Endothelial cell of umbilical vein (primary cell): ENCODE measurements around the gene CYLC2. TPM values are rescaled to one million over a fixed set of nuclear protein-coding genes. Genes with fewer than 3 reads are reported as not detected.

Experiments
- BruUV-seq: library from RNA; stranded (reverse); fragments of 400-500 nt; replicated peaks from 2 replicates; lab custom pipeline; 2021; lab: Mats Ljungman, UMichigan
- CTCF ChIA-PET: fragments of 300-600, 350-600 bp; sonication (Branson Sonifier 250); formaldehyde crosslinking; loops from one replicate; lab custom pipeline; 2021; ENCODE audit warnings: antibody characterized with exemption, inconsistent platforms; lab: Charles Lee
- POLR2A ChIA-PET: fragments of 300-600, 350-600 bp; sonication (Branson Sonifier 250); formaldehyde crosslinking; loops from one replicate; lab custom pipeline; 2021; ENCODE audit warnings: antibody characterized with exemption, inconsistent platforms; lab: Charles Lee
- DNase-seq: peaks from one replicate; pipeline ENCODE4 v3.0.0-alpha.2; 2011; ENCODE audit warnings: low read depth, low spot score
- FAIRE-seq: peaks from 2 replicates; lab custom pipeline; 2011; peaks lifted over from hg19 to GRCh38; lab: Jason Lieb, UNC
- H2AFZ ChIP-seq: 2 replicates; pipeline ENCODE4 v1.6.0; 2012; ENCODE audit warnings: low read depth, low read length, control low read depth, inconsistent platforms
- H3K27ac ChIP-seq: 2 replicates; pipeline ENCODE4 v1.5.1; 2011; ENCODE audit warnings: low read depth, mild to moderate bottlenecking, control low read depth, low read length, moderate library complexity; ENCODE audit not compliant: insufficient read depth
- H3K27me3 ChIP-seq, 2 experiments: 2 replicates each; pipeline versions ENCODE4 v1.6.0 to v1.6.1; 2011; ENCODE audit warnings: low read length in 2 of 2, mixed read lengths in 1 of 2; ENCODE audit not compliant: control insufficient read depth in 2 of 2, insufficient read depth in 2 of 2
- H3K36me3 ChIP-seq, 2 experiments: 2 replicates in 1 of 2; 3 replicates in 1 of 2; pipeline ENCODE4 v1.5.1; 2011; ENCODE audit warnings: low read length in 2 of 2, mild to moderate bottlenecking in 1 of 2, moderate library complexity in 1 of 2; ENCODE audit not compliant: control insufficient read depth in 2 of 2, insufficient read depth in 2 of 2; ENCODE audit errors: extremely low read depth in 1 of 2
- H3K4me1 ChIP-seq: 3 replicates; pipeline ENCODE4 v1.5.1; 2011; ENCODE audit warnings: mild to moderate bottlenecking, low read length; ENCODE audit not compliant: control insufficient read depth, insufficient read depth; ENCODE audit errors: extremely low read depth
- H3K4me2 ChIP-seq: 2 replicates; pipeline ENCODE4 v1.6.1; 2011; ENCODE audit warnings: low read length, control low read depth, mixed read lengths; ENCODE audit not compliant: insufficient read depth
- H3K4me3 ChIP-seq, 3 experiments: fragments of 200-600 bp in 1 of 3; sonication (generic), shearing (Covaris generic) in 1 of 3; replicated peaks in 1 of 3; 2 replicates each; pipeline ENCODE4 v1.5.1; 2011 to 2016; ENCODE audit warnings: control low read depth in 3 of 3, low read length in 3 of 3, mild to moderate bottlenecking in 2 of 3, inconsistent platforms in 1 of 3, low read depth in 1 of 3, moderate library complexity in 1 of 3; ENCODE audit not compliant: insufficient read depth in 1 of 3
- H3K79me2 ChIP-seq: 2 replicates; pipeline ENCODE4 v1.6.0; 2012; ENCODE audit warnings: low read length, inconsistent platforms; ENCODE audit not compliant: control insufficient read depth, insufficient read depth
- H3K9ac ChIP-seq: replicated peaks from 2 replicates; pipeline ENCODE3; 2011; ENCODE audit warnings: low read length, control low read depth; ENCODE audit not compliant: insufficient read depth; ENCODE audit errors: extremely low read depth
- H3K9me1 ChIP-seq: replicated peaks from 3 replicates; pipeline ENCODE4 v1.6.0; 2011; ENCODE audit warnings: mild to moderate bottlenecking, low read length; ENCODE audit not compliant: control insufficient read depth, insufficient read depth; ENCODE audit errors: extremely low read depth
- H3K9me3 ChIP-seq: replicated peaks from 2 replicates; pipeline ENCODE4 v1.5.1; 2012; ENCODE audit warnings: low read length, inconsistent platforms; ENCODE audit not compliant: control insufficient read depth, insufficient read depth
- H4K20me1 ChIP-seq: replicated peaks from 2 replicates; pipeline ENCODE3; 2011; ENCODE audit warnings: mild to moderate bottlenecking, low read length; ENCODE audit not compliant: control insufficient read depth, insufficient read depth; ENCODE audit errors: extremely low read depth
- EZH2 ChIP-seq: IDR thresholded peaks from 2 replicates; pipeline ENCODE4 v1.6.1; 2012; ENCODE audit warnings: borderline replicate concordance, low read depth, mild to moderate bottlenecking, moderate library complexity, low read length, inconsistent platforms; ENCODE audit not compliant: severe bottlenecking
- FOS ChIP-seq: IDR thresholded peaks from 2 replicates; pipeline ENCODE4 v1.6.1; 2011; ENCODE audit warnings: mild to moderate bottlenecking, low read length, moderate library complexity, borderline replicate concordance; ENCODE audit not compliant: insufficient read depth
- JUN ChIP-seq: IDR thresholded peaks from 2 replicates; pipeline ENCODE4 v1.6.1; 2011; ENCODE audit warnings: borderline replicate concordance, low read depth; ENCODE audit not compliant: insufficient read length, insufficient read depth
- dilution Hi-C: fragments of 300-500 bp; cut with MboI; formaldehyde crosslinking; loops from one replicate; pipeline ENCODE4 v1.15.0; 2019; ENCODE audit warnings: low sequenced_read_pairs; ENCODE audit not compliant: extremely low pct_ligation_motif_present
- intact Hi-C: fragments of 100-400 bp; cut with micrococcal nuclease; formaldehyde crosslinking; loops from one replicate; pipeline ENCODE4 v1.10.0; 2022
- polyA plus RNA-seq, 4 experiments: library from polyadenylated mRNA; depleted of rRNA in 3 of 4; stranded (reverse) in 3 of 4; unstranded in 1 of 4; fragments of >200 nt; gene quantifications; 2 replicates each; pipeline versions ENCODE4 v1.2.1 to v1.2.3, GENCODE V29; 2011 to 2012; ENCODE audit warnings: missing spikeins in 1 of 4
- total RNA-seq: library from RNA; stranded (reverse); gene quantifications from 2 replicates; pipeline ENCODE4 v1.2.3, GENCODE V29; 2021
- TF ChIP-seq, protein P1 (sequence below): IDR thresholded peaks from 2 replicates; pipeline ENCODE4 v1.6.1; 2011; ENCODE audit not compliant: insufficient read depth, insufficient read length

The CYLC2 gene
- total and polyA plus RNA-seq, 2 donors (not counting 3 experiments of a cell fraction or from before 2014, with no cell fraction given), result not detected

DNA sequence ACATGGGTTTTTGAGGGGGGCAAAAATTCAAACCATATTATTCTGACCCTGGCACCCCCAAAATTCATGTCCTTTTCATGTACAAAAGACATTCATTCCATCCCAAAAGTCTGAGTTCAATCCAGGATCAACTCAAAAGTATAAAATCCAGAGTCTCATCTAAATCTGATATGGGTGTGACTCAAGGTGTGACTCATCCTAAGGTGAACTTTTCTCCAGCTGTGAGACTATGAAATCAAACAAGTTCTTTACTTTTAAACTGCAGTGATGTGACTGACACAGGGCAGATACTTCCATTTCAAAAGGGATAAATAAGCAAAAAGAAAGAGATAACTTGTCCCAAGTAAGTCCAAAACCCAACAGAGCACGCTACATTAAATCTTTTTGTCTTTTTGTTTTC is 20.6 kb upstream of the CYLC2 start:
- Histone ChIP-seq H3K9ac (no peak overlapping the region), H3K9me1 (no peaks in the 10 kb centered on the region), H3K79me2 (no peaks in the 10 kb centered on the region), H3K9me3 (peaks cover 4% of the 10 kb centered on the region), H3K27me3 (no peaks in the 10 kb centered on the region), H2AFZ (no peak overlapping the region), H3K36me3 (no peaks in the 10 kb centered on the region), H3K4me2 (no peak overlapping the region), H4K20me1 (no peaks in the 10 kb centered on the region), H3K27ac (no peak overlapping the region), H3K4me1 (no peaks in the 10 kb centered on the region), H3K4me3 (no peak overlapping the region)
- dilution Hi-C loops, result no loop called here
- no TSS peak for BruUV-seq
- intact Hi-C loops, result no loop called here
- DNase-seq, result no peak
- ChIA-PET POLR2A (no interaction called here), CTCF (no interaction called here)
- no peak for FAIRE-seq
- no peak for TF ChIP-seq EZH2
- TF ChIP-seq JUN, result peak; percentile 5

DNA sequence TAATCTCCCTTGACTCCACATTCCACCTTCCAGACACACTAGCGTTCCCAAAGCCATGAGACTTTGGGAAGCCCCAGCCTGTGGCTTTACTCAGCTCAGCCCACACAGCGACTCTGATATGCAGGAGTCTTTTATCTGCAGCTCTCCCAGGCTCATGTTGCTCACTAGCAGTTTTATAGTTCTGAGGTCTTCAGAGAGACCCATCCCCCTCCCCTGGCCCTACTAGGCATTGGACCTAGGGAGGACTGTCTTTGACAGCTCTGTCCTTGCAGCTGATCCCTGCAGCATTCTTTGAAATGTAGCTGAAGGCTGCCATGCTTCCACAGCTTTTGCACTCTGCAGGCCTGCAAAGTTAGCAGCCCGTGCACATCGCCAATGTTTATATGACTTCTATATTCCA is 19.9 kb upstream of the CYLC2 start:
- intact Hi-C loops, result no loop called here
- H3K9me3 ChIP-seq, result peaks cover 4% of the 10 kb centered on the region
- H3K4me3 ChIP-seq, result no peak overlapping the region
- FAIRE-seq, result no peak
- H3K27ac ChIP-seq, result no peak overlapping the region
- H4K20me1 ChIP-seq, result no peaks in the 10 kb centered on the region
- dilution Hi-C loops, result no loop called here
- no peaks in the 10 kb centered on the region for H3K27me3 ChIP-seq
- BruUV-seq, result no TSS peak
- CTCF ChIA-PET, result no interaction called here
- no peak overlapping the region for H3K4me2 ChIP-seq
- no peaks in the 10 kb centered on the region for H3K9me1 ChIP-seq
- no peak for DNase-seq
- no peaks in the 10 kb centered on the region for H3K36me3 ChIP-seq
- no peaks in the 10 kb centered on the region for H3K4me1 ChIP-seq
- POLR2A ChIA-PET, result no interaction called here
- no peak overlapping the region for H2AFZ ChIP-seq
- H3K79me2 ChIP-seq, result no peaks in the 10 kb centered on the region
- H3K9ac ChIP-seq, result no peak overlapping the region
- TF ChIP-seq, protein P1, sequence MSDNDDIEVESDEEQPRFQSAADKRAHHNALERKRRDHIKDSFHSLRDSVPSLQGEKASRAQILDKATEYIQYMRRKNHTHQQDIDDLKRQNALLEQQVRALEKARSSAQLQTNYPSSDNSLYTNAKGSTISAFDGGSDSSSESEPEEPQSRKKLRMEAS, result no peak
- TF ChIP-seq EZH2 (no peak), FOS (no peak)
